Brain microvascular endothelial cell (primary cell): ENCODE results near the gene ARHGAP20.

Experiments
- DNase-seq: peaks from one replicate; pipeline ENCODE4 v3.0.0-alpha.2; 2020
- H3K27ac ChIP-seq: fragments of 250-450 bp; sonication (Bioruptor Pico); 2 replicates; pipeline ENCODE4 v1.5.1; 2020; ENCODE audit warnings: mild to moderate bottlenecking, moderate library complexity
- H3K27me3 ChIP-seq: fragments of 250-450 bp; sonication (Bioruptor Pico); replicated peaks from 2 replicates; pipeline ENCODE4 v1.5.1; 2020; ENCODE audit warnings: mild to moderate bottlenecking
- H3K36me3 ChIP-seq: fragments of 250-450 bp; sonication (Bioruptor Pico); replicated peaks from 2 replicates; pipeline ENCODE4 v1.5.1; 2020; ENCODE audit warnings: mild to moderate bottlenecking
- H3K4me3 ChIP-seq: 2 replicates; pipeline ENCODE4 v1.5.1; 2011; ENCODE audit warnings: low read depth, mild to moderate bottlenecking, control low read depth, low read length, moderate library complexity
- in situ Hi-C: cut with HindIII; loops from 2 replicates; pipeline ENCODE4 v1.10.0; 2017; ENCODE audit warnings: low sequenced_read_pairs, low pct_ligation_motif_present
- TF ChIP-seq, protein P1 (sequence below): IDR thresholded peaks from 2 replicates; pipeline ENCODE4 v1.5.1; 2011; ENCODE audit warnings: low read depth, mild to moderate bottlenecking, moderate library complexity, low read length, control low read depth, inconsistent platforms; ENCODE audit errors: missing control alignments

Gene ARHGAP20

GRCh38 chr11:110711776-110712658 lies at the start of gene ARHGAP20:
TSS of gene ARHGAP20 (minus strand) at chr11:110712437. CDS start at chr11:110712231, 206 bp downstream.
- Histone ChIP-seq H3K4me3 (peak within 1 kb of the TSS; percentile 61), H3K36me3 (no peaks in the 10 kb centered on the region), H3K27me3 (peaks cover 18% of the 10 kb centered on the region), H3K27ac (no peak within 1 kb of the TSS)
- in situ Hi-C loops, result no loop called here
- DNase-seq, result peak; percentile 38
- TF ChIP-seq, protein P1, sequence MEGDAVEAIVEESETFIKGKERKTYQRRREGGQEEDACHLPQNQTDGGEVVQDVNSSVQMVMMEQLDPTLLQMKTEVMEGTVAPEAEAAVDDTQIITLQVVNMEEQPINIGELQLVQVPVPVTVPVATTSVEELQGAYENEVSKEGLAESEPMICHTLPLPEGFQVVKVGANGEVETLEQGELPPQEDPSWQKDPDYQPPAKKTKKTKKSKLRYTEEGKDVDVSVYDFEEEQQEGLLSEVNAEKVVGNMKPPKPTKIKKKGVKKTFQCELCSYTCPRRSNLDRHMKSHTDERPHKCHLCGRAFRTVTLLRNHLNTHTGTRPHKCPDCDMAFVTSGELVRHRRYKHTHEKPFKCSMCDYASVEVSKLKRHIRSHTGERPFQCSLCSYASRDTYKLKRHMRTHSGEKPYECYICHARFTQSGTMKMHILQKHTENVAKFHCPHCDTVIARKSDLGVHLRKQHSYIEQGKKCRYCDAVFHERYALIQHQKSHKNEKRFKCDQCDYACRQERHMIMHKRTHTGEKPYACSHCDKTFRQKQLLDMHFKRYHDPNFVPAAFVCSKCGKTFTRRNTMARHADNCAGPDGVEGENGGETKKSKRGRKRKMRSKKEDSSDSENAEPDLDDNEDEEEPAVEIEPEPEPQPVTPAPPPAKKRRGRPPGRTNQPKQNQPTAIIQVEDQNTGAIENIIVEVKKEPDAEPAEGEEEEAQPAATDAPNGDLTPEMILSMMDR, result no peak

DNA sequence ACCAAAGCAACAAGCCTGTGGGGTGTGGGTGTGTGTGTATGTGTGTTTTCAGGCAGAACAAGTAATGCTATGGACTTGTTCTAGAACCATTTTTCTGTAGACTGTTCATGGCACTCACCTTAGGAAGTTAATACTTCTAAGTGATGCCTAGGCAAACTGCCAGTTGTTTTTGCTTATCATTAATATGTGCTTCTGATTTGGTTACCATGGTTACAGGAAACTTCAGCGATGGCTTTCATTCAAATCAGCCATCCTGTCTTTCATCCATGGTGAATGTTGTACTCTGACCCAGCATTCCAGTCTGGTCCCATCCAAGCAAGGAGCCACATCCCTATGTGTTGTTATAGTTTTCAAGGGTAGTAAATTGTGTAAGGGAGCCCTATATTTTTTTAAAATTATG lies 49.8 kb upstream of the ARHGAP20 start:
- Histone ChIP-seq H3K36me3 (no peaks in the 10 kb centered on the region), H3K27me3 (no peaks in the 10 kb centered on the region), H3K4me3 (no peak overlapping the region), H3K27ac (no peak overlapping the region)
- in situ Hi-C loops, result no loop called here
- no peak for DNase-seq
- TF ChIP-seq, protein P1, result no peak

GRCh38 chr11:110761131-110761530 lies 48.9 kb upstream of the ARHGAP20 start:
- Histone ChIP-seq H3K4me3 (no peak overlapping the region), H3K27me3 (no peaks in the 10 kb centered on the region), H3K27ac (no peak overlapping the region), H3K36me3 (no peaks in the 10 kb centered on the region)
- no peak for DNase-seq
- TF ChIP-seq, protein P1, result no peak
- in situ Hi-C loops, result no loop called here

DNA sequence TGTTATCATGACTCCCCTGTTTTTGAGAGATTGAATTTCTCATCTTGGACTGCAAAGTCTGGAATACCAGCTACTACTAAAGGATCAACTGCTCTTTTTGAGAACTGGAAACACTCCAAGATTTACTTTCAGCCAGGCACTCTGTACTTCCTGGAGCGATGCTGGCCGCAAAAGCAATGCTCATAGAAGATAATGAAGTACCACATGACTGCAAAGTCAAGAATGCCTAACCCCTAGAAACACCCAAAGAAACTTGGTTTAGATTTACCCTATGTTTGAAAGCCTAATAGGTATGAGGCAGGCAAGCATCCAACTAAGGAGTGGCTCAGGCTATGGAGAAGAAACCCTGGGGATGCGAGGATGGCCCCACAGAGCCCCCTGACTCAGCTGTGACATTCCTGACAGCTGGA lies 47.7 kb upstream of the ARHGAP20 start:
- Histone ChIP-seq H3K36me3 (no peaks in the 10 kb centered on the region), H3K27me3 (no peaks in the 10 kb centered on the region), H3K4me3 (no peak overlapping the region), H3K27ac (no peak overlapping the region)
- in situ Hi-C loops, result no loop called here
- DNase-seq, result peak; percentile 42
- TF ChIP-seq, protein P1, result no peak

- Histone ChIP-seq H3K4me3 (no peak overlapping the region), H3K36me3 (no peaks in the 10 kb centered on the region), H3K27ac (no peak overlapping the region), H3K27me3 (no peaks in the 10 kb centered on the region)
- in situ Hi-C loops, result no loop called here
- TF ChIP-seq, protein P1, result no peak
- DNase-seq, result no peak
These were observed 45.9 kb upstream of the ARHGAP20 start for GRCh38 chr11:110757962-110758755.
